Raji (cell line): ENCODE measurements around the gene TBX2.

Experiments
- POLR2A ChIP-seq: IDR thresholded peaks from 2 replicates; pipeline ENCODE4 v1.6.1; 2011; ENCODE audit warnings: low read depth, low read length, control low read depth; ENCODE audit not compliant: insufficient read depth

Gene TBX2

DNA sequence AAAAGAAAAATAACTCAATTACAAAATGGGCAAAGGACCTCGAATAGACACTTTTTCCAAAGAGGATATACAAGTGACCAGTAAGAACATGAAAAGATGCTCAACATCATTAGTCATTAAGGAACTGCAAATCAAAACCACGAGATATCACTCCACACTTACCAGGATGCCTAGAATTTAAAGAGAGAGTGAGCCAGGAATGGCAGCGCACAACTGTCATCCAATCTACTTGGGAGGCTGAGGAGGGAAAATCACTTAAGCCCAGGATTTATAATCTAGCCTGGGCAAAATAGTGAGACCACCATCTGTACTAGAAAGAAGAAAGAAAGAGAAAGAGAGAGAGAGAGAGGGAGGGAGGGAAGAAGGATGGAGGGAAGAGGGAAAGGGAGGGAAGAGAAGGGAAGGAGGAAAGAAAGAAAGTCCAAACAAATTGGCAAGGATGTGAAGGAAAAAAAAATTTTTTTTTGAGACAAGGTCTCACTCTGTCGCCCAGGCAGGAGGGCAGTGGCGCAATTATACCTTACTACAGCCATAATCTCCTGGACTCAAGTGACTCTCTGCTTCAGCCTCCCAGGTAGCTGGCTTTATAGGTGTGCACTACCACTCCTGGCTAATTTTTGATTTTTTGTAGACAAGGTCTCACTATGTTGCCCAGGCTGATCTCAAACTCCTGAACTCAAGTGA, 22.6 kb downstream of the TBX2 start:
- no peak for TF ChIP-seq POLR2A

- TF ChIP-seq POLR2A: no peak
Observed at GRCh38 chr17:61422869-61423268, 23.2 kb downstream of the TBX2 start.

DNA sequence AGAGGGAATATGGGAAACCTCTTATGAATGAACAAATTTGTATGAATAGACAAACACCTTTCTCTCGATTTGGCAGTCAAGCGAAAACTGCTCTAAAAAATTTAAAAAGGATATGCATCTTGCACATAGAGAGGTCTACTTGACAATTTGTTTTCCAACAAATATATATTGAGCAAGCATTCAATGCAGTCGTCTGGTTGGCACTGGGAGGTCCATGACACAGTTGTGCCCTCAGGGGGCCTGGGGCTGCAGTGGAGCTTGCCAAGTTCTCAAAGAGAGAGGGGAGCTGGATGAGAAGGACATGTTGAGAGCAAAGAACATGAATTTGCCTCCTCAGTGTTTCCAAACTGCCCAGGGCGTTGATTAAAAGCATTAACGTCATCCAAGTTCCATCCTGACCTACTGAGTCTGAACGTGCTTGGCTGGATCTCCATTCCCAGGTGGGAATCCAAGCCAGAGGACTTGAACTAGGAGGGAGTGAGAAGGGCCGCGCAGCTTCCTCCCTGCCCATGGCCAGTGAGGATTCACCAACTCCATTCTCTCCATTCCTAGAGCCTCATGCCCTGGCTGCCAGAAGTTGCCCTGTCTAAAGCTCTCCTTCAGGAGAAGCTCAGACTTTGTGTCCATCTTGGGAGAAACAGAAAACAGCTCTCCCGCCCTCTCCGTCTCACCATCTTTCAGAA, 24.5 kb downstream of the TBX2 start:
- no peak for TF ChIP-seq POLR2A

GRCh38 chr17:61425682-61426481, 26.2 kb downstream of the TBX2 start:
- TF ChIP-seq POLR2A: no peak

GRCh38 chr17:61426482-61427304, 27.1 kb downstream of the TBX2 start:
- TF ChIP-seq POLR2A: no peak

DNA sequence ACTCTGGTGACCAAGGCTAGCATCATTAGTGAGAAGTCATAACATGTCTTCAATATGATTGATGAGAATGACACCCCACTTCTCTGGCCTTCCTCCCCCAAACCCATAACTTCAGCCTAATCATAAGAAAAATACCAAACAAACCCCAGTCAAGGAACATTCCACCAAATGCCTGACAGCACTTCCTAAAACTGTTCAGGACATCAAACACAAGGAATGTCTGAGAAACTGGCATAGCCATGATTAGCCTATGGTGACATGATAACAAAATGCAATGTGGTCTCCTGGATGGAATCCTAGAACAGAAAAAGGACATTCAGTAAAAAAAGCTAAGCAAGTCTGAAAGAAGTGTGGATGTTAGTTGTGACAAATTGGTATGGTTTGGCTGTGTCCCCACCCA, 27.9 kb downstream of the TBX2 start:
- TF ChIP-seq POLR2A: no peak

GRCh38 chr17:61429274-61429673, 29.6 kb downstream of the TBX2 start:
- no peak for TF ChIP-seq POLR2A

DNA sequence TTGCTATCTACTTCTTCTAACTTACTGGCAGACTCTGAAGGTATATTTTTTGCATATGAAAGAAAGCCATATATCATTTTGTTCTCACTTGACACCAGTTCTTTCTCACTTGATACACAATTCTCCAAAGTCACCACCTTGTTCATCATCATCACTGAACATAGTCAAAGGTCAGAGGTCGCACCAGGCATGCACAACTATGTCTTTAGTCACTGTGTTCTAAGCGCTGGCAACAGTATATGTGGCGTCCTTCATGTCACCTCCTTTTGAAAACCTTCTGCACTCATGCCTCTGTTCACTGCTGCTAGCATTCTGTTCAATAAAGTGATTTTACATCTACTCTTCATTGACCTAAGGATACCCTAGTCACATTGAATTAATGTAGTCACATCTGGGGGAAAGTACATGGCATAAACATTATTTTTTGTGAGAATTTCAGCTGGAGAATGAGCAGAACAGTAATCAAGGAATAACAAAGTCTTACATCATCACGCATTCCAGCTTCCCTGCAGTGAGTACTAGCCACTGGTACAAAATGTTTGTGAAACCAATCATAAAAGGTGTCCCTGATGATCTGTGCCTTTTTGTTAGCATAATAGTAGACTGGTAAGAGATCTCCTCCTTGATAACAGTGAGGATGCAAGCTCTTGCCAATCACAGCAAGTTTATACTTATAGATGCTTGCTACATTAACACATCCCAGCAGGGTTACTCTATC, 32.1 kb downstream of the TBX2 start:
- no peak for TF ChIP-seq POLR2A

- no peak for TF ChIP-seq POLR2A
Observed at GRCh38 chr17:61436273-61436672, 36.6 kb downstream of the TBX2 start.

- TF ChIP-seq POLR2A: no peak
Observed at GRCh38 chr17:61436995-61437704, 37.5 kb downstream of the TBX2 start.

- TF ChIP-seq POLR2A: no peak
Observed at GRCh38 chr17:61440697-61441096, 41.1 kb downstream of the TBX2 start.

GRCh38 chr17:61442136-61442775, 42.6 kb downstream of the TBX2 start:
- no peak for TF ChIP-seq POLR2A

DNA sequence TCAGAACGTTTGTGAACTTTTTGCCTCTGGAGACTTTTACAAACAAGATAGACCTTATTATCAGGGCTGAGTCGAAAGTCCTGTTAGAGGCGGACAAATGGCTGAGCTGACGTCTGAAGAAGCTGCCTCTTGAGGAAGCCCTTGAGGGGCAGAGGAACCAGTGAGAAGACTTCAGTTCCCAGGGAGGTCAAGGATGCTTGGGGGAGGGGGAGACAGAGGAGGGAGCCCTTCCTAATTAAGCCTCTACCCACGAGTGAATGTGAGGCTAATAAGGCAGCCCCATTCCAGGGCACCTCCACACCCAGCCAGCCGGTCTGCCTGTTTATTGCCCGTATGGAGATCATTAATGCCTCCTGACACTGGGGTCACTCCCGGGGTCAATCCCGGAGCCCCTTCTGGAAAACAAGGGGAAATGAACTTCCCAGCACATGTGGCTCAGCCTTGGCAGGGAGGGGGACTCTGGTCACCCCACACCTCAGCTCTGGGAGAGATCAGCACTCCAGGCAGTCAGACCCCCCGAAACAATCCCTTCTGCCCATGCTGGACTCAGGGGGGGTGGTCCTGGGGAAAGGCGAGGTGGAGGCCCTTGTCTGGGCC, 43.3 kb downstream of the TBX2 start:
- no peak for TF ChIP-seq POLR2A
